Activated CD8-positive, alpha-beta memory T cell treated with anti-CD3 and anti-CD28 coated beads, Interleukin-2, amount 50 U/mL, for 24 hours (primary cell): ENCODE measurements around the gene ASIC4.

Experiments used
- DNase-seq: peaks from one replicate; pipeline ENCODE4 v3.0.0-alpha.2; 2020; ENCODE audit errors: extremely low read depth

ASIC4 gene

GRCh38 chr2:219514836-219515235, 554 bp downstream of the ASIC4 start:
- no peak for DNase-seq

GRCh38 chr2:219515874-219516629, 1.8 kb downstream of the ASIC4 start:
- no peak for DNase-seq

- no peak for DNase-seq
Observed at GRCh38 chr2:219516888-219517287, 2.6 kb downstream of the ASIC4 start.

- no peak for DNase-seq
Observed at GRCh38 chr2:219517954-219518778, 3.9 kb downstream of the ASIC4 start.

GRCh38 chr2:219519526-219519916, 5.2 kb downstream of the ASIC4 start:
- DNase-seq, result no peak

- no peak for DNase-seq
Observed at GRCh38 chr2:219520079-219520478, 5.8 kb downstream of the ASIC4 start.

- no peak for DNase-seq
Observed at GRCh38 chr2:219521066-219521880, 7.0 kb downstream of the ASIC4 start.

- no peak for DNase-seq
Observed at GRCh38 chr2:219522111-219523030, 8.1 kb downstream of the ASIC4 start.

GRCh38 chr2:219523031-219523671, 8.9 kb downstream of the ASIC4 start:
- no peak for DNase-seq

- DNase-seq, result no peak
Observed at GRCh38 chr2:219524817-219525216, 10.5 kb downstream of the ASIC4 start.

- DNase-seq, result no peak
Observed at GRCh38 chr2:219525533-219526232, 11.4 kb downstream of the ASIC4 start.

- DNase-seq, result no peak
Observed at GRCh38 chr2:219526320-219527075, 12.2 kb downstream of the ASIC4 start.

GRCh38 chr2:219527076-219527394, 12.8 kb downstream of the ASIC4 start:
- no peak for DNase-seq

- no peak for DNase-seq
Observed at GRCh38 chr2:219527472-219527871, 13.2 kb downstream of the ASIC4 start.

GRCh38 chr2:219530048-219530963, 16.0 kb downstream of the ASIC4 start:
- peak; percentile 55 for DNase-seq

GRCh38 chr2:219531639-219532377, 17.5 kb downstream of the ASIC4 start:
- DNase-seq, result no peak

- no peak for DNase-seq
Observed at GRCh38 chr2:219532378-219532649, 18.0 kb downstream of the ASIC4 start.
